H1 (cell line): ENCODE data around the gene ARMH1. TPM values are rescaled to one million over a fixed set of nuclear protein-coding genes. Genes with fewer than 3 reads are reported as not detected.

ENCODE experiments used
- CTCF ChIA-PET: fragments of 300-600 bp; sonication (Branson Sonifier 250); formaldehyde crosslinking; loops from one replicate; lab custom pipeline; 2021; ENCODE audit not compliant: partially characterized antibody; lab: Charles Lee
- POLR2A ChIA-PET: fragments of 300-600 bp; sonication (Branson Sonifier 250); formaldehyde crosslinking; loops from one replicate; lab custom pipeline; 2021; ENCODE audit warnings: inconsistent platforms; ENCODE audit not compliant: partially characterized antibody; lab: Charles Lee
- DNase-seq, 2 experiments: peaks; one replicate each; pipeline versions ENCODE4 v3.0.0 to v3.0.0-alpha.2; 2010 to 2022; ENCODE audit warnings: low spot score in 2 of 2, low read depth in 1 of 2, mixed read lengths in 1 of 2
- FAIRE-seq: peaks from 2 replicates; lab custom pipeline; 2011; peaks lifted over from hg19 to GRCh38; lab: Jason Lieb, UNC
- H2AFZ ChIP-seq: 2 replicates; pipeline ENCODE4 v1.8.1; 2012; ENCODE audit warnings: low read length, inconsistent platforms
- H2AK5ac ChIP-seq: 2 replicates; pipeline ENCODE4 v1.6.1; 2013; ENCODE audit warnings: low read depth, low read length
- H2BK120ac ChIP-seq: replicated peaks from 2 replicates; pipeline ENCODE3; 2013; ENCODE audit warnings: low read depth, low read length, inconsistent platforms
- H2BK12ac ChIP-seq: 2 replicates; pipeline ENCODE4 v1.6.1; 2013; ENCODE audit warnings: low read depth, low read length
- H2BK15ac ChIP-seq: 2 replicates; pipeline ENCODE4 v1.6.1; 2013; ENCODE audit warnings: low read length
- H2BK20ac ChIP-seq: 2 replicates; pipeline ENCODE4 v1.6.1; 2013; ENCODE audit warnings: low read length
- H2BK5ac ChIP-seq: 2 replicates; pipeline ENCODE4 v1.6.1; 2013; ENCODE audit warnings: low read depth, low read length
- H3K14ac ChIP-seq: 2 replicates; pipeline ENCODE4 v1.6.1; 2013; ENCODE audit warnings: inconsistent platforms; ENCODE audit not compliant: insufficient read length
- H3K18ac ChIP-seq: 2 replicates; pipeline ENCODE4 v1.6.1; 2013; ENCODE audit warnings: low read length; ENCODE audit errors: extremely low read depth
- H3K23ac ChIP-seq: 2 replicates; pipeline ENCODE4 v1.6.1; 2013; ENCODE audit warnings: inconsistent platforms; ENCODE audit not compliant: insufficient read length
- H3K23me2 ChIP-seq: 2 replicates; pipeline ENCODE4 v1.6.1; 2013; ENCODE audit warnings: low read depth, low read length
- H3K27ac ChIP-seq: 2 replicates; pipeline ENCODE4 v1.6.1; 2011; ENCODE audit warnings: low read depth, low read length, inconsistent platforms
- H3K27me3 ChIP-seq, 4 experiments: replicated peaks in 1 of 4; 1 replicate in 1 of 4; 2 replicates in 3 of 4; pipeline versions ENCODE4 v1.6.1 to v1.8.1; 2011 to 2013; ENCODE audit warnings: low read length in 3 of 4, mild to moderate bottlenecking in 3 of 4, inconsistent platforms in 2 of 4, mixed read lengths in 2 of 4, moderate library complexity in 1 of 4; ENCODE audit not compliant: control insufficient read depth in 3 of 4, insufficient read depth in 3 of 4; ENCODE audit errors: extremely low read depth in 1 of 4
- H3K36me3 ChIP-seq, 4 experiments: 2 replicates each; pipeline versions ENCODE4 v1.6.1 to v1.8.1; 2011 to 2013; ENCODE audit warnings: mild to moderate bottlenecking in 4 of 4, low read length in 3 of 4, moderate library complexity in 2 of 4, control low read depth in 1 of 4, inconsistent platforms in 1 of 4; ENCODE audit not compliant: insufficient read depth in 4 of 4, control insufficient read depth in 2 of 4
- H3K4ac ChIP-seq: replicated peaks from 2 replicates; pipeline ENCODE3; 2013; ENCODE audit warnings: low read length, low read depth, mixed read lengths, inconsistent platforms; ENCODE audit not compliant: insufficient read length
- H3K4me1 ChIP-seq, 4 experiments: replicated peaks in 1 of 4; 1 replicate in 1 of 4; 2 replicates in 3 of 4; pipeline versions ENCODE4 v1.6.1 to v1.8.1; 2011 to 2013; ENCODE audit warnings: low read length in 3 of 4, inconsistent platforms in 2 of 4, mixed read lengths in 1 of 4; ENCODE audit not compliant: insufficient read depth in 4 of 4, control insufficient read depth in 3 of 4
- H3K4me2 ChIP-seq, 2 experiments: 2 replicates each; pipeline versions ENCODE4 v1.6.1 to v1.8.1; 2011 to 2013; ENCODE audit warnings: low read depth in 2 of 2, low read length in 2 of 2, control low read depth in 1 of 2, inconsistent platforms in 1 of 2, mild to moderate bottlenecking in 1 of 2; ENCODE audit not compliant: insufficient read depth in 1 of 2
- H3K4me3 ChIP-seq, 4 experiments: fragments of 200-600, 300-600 bp in 1 of 4; sonication (generic), shearing (Covaris generic), sonication (Bioruptor Twin) in 1 of 4; 2 replicates each; pipeline versions ENCODE4 v1.5.1 to v1.8.1; 2011 to 2016; ENCODE audit warnings: low read length in 4 of 4, low read depth in 3 of 4, control low read depth in 2 of 4, inconsistent platforms in 2 of 4, mild to moderate bottlenecking in 2 of 4, mixed read lengths in 1 of 4, moderate library complexity in 1 of 4; ENCODE audit not compliant: insufficient read depth in 2 of 4; ENCODE audit errors: extremely low read depth in 1 of 4
- H3K56ac ChIP-seq: replicated peaks from 2 replicates; pipeline ENCODE3; 2013; ENCODE audit warnings: low read depth, mild to moderate bottlenecking, mixed read lengths, low read length, inconsistent platforms; ENCODE audit not compliant: insufficient read length
- H3K79me1 ChIP-seq: 2 replicates; pipeline ENCODE4 v1.6.1; 2013; ENCODE audit warnings: low read depth, low read length, control low read depth
- H3K79me2 ChIP-seq, 2 experiments: 2 replicates each; pipeline versions ENCODE4 v1.6.1 to v1.8.1; 2012 to 2013; ENCODE audit warnings: low read length in 2 of 2, mild to moderate bottlenecking in 2 of 2, inconsistent platforms in 1 of 2; ENCODE audit not compliant: insufficient read depth in 2 of 2, control insufficient read depth in 1 of 2
- H3K9ac ChIP-seq, 4 experiments: replicated peaks in 1 of 4; 1 replicate in 1 of 4; 2 replicates in 3 of 4; pipeline versions ENCODE4 v1.6.1 to v1.8.1; 2011 to 2013; ENCODE audit warnings: low read depth in 3 of 4, low read length in 3 of 4, control low read depth in 2 of 4, mild to moderate bottlenecking in 2 of 4, moderate library complexity in 2 of 4, inconsistent platforms in 1 of 4; ENCODE audit errors: extremely low read depth in 1 of 4
- H3K9me3 ChIP-seq, 2 experiments: 2 replicates each; pipeline versions ENCODE4 v1.6.1 to v1.8.1; 2012 to 2013; ENCODE audit warnings: mild to moderate bottlenecking in 2 of 2, moderate library complexity in 2 of 2, control low read depth in 1 of 2, inconsistent platforms in 1 of 2, low read depth in 1 of 2, low read length in 1 of 2, mixed read lengths in 1 of 2; ENCODE audit not compliant: insufficient read depth in 2 of 2
- H4K20me1 ChIP-seq, 2 experiments: replicated peaks in 1 of 2; 2 replicates each; pipeline versions ENCODE3 to v1.8.1; 2011 to 2013; ENCODE audit warnings: inconsistent platforms in 2 of 2, low read length in 2 of 2, mild to moderate bottlenecking in 1 of 2; ENCODE audit not compliant: insufficient read depth in 2 of 2, control insufficient read depth in 1 of 2
- H4K5ac ChIP-seq: 2 replicates; pipeline ENCODE4 v1.6.1; 2013; ENCODE audit warnings: low read length, low read depth, mixed read lengths, inconsistent platforms; ENCODE audit not compliant: insufficient read length
- H4K8ac ChIP-seq: 2 replicates; pipeline ENCODE4 v1.8.0; 2013; ENCODE audit warnings: mild to moderate bottlenecking, moderate library complexity, low read length, inconsistent platforms; ENCODE audit not compliant: insufficient read depth; ENCODE audit errors: extremely low read depth
- H4K91ac ChIP-seq: replicated peaks from 2 replicates; pipeline ENCODE3; 2013; ENCODE audit warnings: low read length, mixed read lengths, inconsistent platforms; ENCODE audit not compliant: insufficient read length
- CEBPB ChIP-seq: IDR thresholded peaks from 2 replicates; pipeline ENCODE4 v1.6.1; 2012; ENCODE audit warnings: low read depth, low read length
- CHD1 ChIP-seq: IDR thresholded peaks from 2 replicates; pipeline ENCODE4 v1.6.1; 2012; ENCODE audit warnings: low read depth, low read length, improper control_type of control experiment
- GTF2F1 ChIP-seq: IDR thresholded peaks from 2 replicates; pipeline ENCODE4 v1.6.1; 2012; ENCODE audit warnings: low read depth, low read length, improper control_type of control experiment, borderline replicate concordance
- RAD21 ChIP-seq, 2 experiments: IDR thresholded peaks in 1 of 2; conservative IDR thresholded peaks in 1 of 2; 2 replicates each; pipeline ENCODE4 v1.6.1; 2011; ENCODE audit warnings: low read depth in 2 of 2, low read length in 2 of 2, improper control_type of control experiment in 1 of 2, inconsistent platforms in 1 of 2, mild to moderate bottlenecking in 1 of 2, moderate library complexity in 1 of 2
- RXRA ChIP-seq: IDR thresholded peaks from 2 replicates; pipeline ENCODE4 v1.6.1; 2011; ENCODE audit warnings: low read depth, mild to moderate bottlenecking, low read length, moderate library complexity; ENCODE audit not compliant: insufficient read depth
- SP4 ChIP-seq: IDR thresholded peaks from 2 replicates; pipeline ENCODE4 v1.6.1; 2012; ENCODE audit warnings: low read length, inconsistent platforms
- WGBS, 2 experiments: shearing (Covaris generic) in 1 of 2; methylation state at CpG; one replicate each; pipeline versions ENCODE4 v1.1.6 to v1.1.7; 2013 to 2015; ENCODE audit warnings: low lambda C conversion rate in 2 of 2, mixed read lengths in 2 of 2, inconsistent platforms in 1 of 2, low coverage in 1 of 2, missing lambda C conversion rate in 1 of 2; ENCODE audit not compliant: insufficient replicate concordance in 2 of 2, insufficient coverage in 1 of 2, insufficient read length in 1 of 2; ENCODE audit errors: extremely low coverage in 1 of 2, missing lambda C conversion rate in 1 of 2; 5-methylcytosine and 5-hydroxymethylcytosine counted together
- polyA plus RNA-seq, 7 experiments: library from polyadenylated mRNA; depleted of rRNA in 3 of 7; stranded (reverse) in 5 of 7; unstranded in 2 of 7; fragments of >200 nt in 5 of 7; fragments of 200-250 nt in 2 of 7; gene quantifications; 1 replicate in 5 of 7; 2 replicates in 1 of 7; 4 replicates in 1 of 7; pipeline versions ENCODE4 v1.2.1 to v1.2.3, GENCODE V29; 2011 to 2013; ENCODE audit warnings: missing spikeins in 2 of 7, mixed read lengths in 2 of 7
- total RNA-seq: library from RNA; stranded (reverse); fragmentation: NEBNext Ultra II Directional; extraction: Animal tissue kit (Norgen Biotek cat#: 25700); gene quantifications from 2 replicates; pipeline ENCODE4 v1.2.1, GENCODE V29; 2021
- TF ChIP-seq, protein P1 (sequence below), 3 experiments: IDR thresholded peaks; 1 replicate in 2 of 3; 2 replicates in 1 of 3; pipeline versions ENCODE4 v1.5.1 to v1.6.1; 2011; ENCODE audit warnings: low read length in 3 of 3, mild to moderate bottlenecking in 3 of 3, inconsistent platforms in 2 of 3, low read depth in 1 of 3, moderate library complexity in 1 of 3; ENCODE audit not compliant: insufficient read depth in 1 of 3; ENCODE audit errors: control extremely low read depth in 1 of 3

The ARMH1 gene
- total and polyA plus RNA-seq, 2 of the 8 experiments (the other 6 are each of a cell fraction or from before 2014, with no cell fraction given) = 0.82 to 0.85 TPM

DNA sequence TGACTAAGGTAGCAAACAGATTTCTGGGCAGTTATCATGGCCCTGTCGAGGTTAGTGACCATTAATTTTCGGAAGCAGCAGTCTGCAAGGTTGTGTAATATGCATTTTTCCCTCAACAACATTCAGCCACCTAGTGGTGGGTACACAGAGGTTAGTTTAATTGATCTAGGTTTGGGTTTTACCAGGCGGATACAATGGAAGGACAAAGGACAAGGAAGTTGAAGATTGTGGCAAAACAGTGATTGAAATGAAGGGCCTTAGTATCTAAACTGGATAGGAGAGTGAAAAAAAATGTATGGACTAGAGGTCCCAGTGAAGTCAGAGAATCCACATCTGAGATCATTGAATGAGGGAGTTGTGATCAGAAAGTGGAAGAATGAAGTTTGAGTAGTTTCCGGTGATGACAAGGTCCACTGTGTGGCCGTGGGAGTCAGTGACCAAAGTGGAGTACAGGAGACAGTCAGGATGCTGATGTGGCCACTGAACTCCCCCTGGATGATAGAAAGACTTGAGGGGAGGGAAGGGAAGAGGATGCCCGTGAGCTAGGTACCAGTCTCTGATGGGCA lies 2.8 kb downstream of the ARMH1 start:
- no peak overlapping the region for H3K4ac ChIP-seq
- no peak overlapping the region for H3K9ac ChIP-seq
- no peak overlapping the region for H2BK5ac ChIP-seq
- H3K27ac ChIP-seq = no peak overlapping the region
- H3K18ac ChIP-seq = no peak overlapping the region
- DNase-seq (no peak), FAIRE-seq (peak; percentile 73)
- H3K4me1 ChIP-seq = peaks cover 5 to 20% (median 13%) of the 10 kb centered on the region in 4 experiments; a peak in 6 of 7 replicates
- no peak overlapping the region for H3K14ac ChIP-seq
- no peaks in the 10 kb centered on the region for H4K20me1 ChIP-seq
- H3K4me3 ChIP-seq = no peak overlapping the region
- no peaks in the 10 kb centered on the region; a peak in 1 of 7 replicates for H3K27me3 ChIP-seq
- H4K91ac ChIP-seq = peak overlapping the region; percentile 13
- CTCF ChIA-PET = interaction anchor here (1.2 to 3.5 kb wide), 5 partner anchors 8 to 25 kb away, joined by 5 to 20 read pairs (median 6); no protein-coding TSS in a partner anchor
- H3K79me2 ChIP-seq = no peaks in the 10 kb centered on the region
- no peak for TF ChIP-seq CHD1
- peak; percentile 89 for TF ChIP-seq CEBPB
- TF ChIP-seq RXRA = no peak
- no peak for TF ChIP-seq GTF2F1
- TF ChIP-seq SP4 = 0 out of 2 replicates have a peak, but pooled peaks have one; percentile 33
- TF ChIP-seq, protein P1, sequence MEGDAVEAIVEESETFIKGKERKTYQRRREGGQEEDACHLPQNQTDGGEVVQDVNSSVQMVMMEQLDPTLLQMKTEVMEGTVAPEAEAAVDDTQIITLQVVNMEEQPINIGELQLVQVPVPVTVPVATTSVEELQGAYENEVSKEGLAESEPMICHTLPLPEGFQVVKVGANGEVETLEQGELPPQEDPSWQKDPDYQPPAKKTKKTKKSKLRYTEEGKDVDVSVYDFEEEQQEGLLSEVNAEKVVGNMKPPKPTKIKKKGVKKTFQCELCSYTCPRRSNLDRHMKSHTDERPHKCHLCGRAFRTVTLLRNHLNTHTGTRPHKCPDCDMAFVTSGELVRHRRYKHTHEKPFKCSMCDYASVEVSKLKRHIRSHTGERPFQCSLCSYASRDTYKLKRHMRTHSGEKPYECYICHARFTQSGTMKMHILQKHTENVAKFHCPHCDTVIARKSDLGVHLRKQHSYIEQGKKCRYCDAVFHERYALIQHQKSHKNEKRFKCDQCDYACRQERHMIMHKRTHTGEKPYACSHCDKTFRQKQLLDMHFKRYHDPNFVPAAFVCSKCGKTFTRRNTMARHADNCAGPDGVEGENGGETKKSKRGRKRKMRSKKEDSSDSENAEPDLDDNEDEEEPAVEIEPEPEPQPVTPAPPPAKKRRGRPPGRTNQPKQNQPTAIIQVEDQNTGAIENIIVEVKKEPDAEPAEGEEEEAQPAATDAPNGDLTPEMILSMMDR (IDR thresholded peaks at IDR 0.05; ENCODE audit: control extremely low read depth in 1 of 3, insufficient read depth in 1 of 3, low read depth in 1 of 3, low read length in 3 of 3) = peak in 2 of 3 experiments; percentile 54 to 68; a peak in 3 of 4 replicates
- TF ChIP-seq RAD21 (IDR thresholded peaks at IDR 0.05 in 1 of 2, conservative IDR thresholded peaks at IDR 0.05 in 1 of 2; ENCODE audit: low read depth in 2 of 2, low read length in 2 of 2) = peak; percentile 18 to 37; a peak in 3 of 4 replicates
- H2BK120ac ChIP-seq = no peak overlapping the region
- H2AFZ ChIP-seq = no peak overlapping the region
- no peak overlapping the region for H4K5ac ChIP-seq
- 78% methylated on average over 6 of the region's 6 CpGs; no CpG with 5 or more reads in 1 of the 2 experiments for WGBS, 2 experiments
- no peak overlapping the region for H2BK20ac ChIP-seq
- no peaks in the 10 kb centered on the region; a peak in 2 of 8 replicates for H3K36me3 ChIP-seq
- H3K56ac ChIP-seq = no peak overlapping the region
- H3K9me3 ChIP-seq = no peaks in the 10 kb centered on the region
- 0 out of 2 replicates have a peak overlapping the region, but pooled peaks have one; percentile 82 for H2AK5ac ChIP-seq
- H3K79me1 ChIP-seq = no peaks in the 10 kb centered on the region
- H2BK12ac ChIP-seq = peak overlapping the region; percentile 76; the same call in 1 of the 2 replicates
- no peak overlapping the region for H3K23ac ChIP-seq
- H3K23me2 ChIP-seq = peaks cover 11% of the 10 kb centered on the region
- no peak overlapping the region for H4K8ac ChIP-seq
- H3K4me2 ChIP-seq = no peak overlapping the region
- H2BK15ac ChIP-seq = no peak overlapping the region
- POLR2A ChIA-PET = interaction anchor here (2.0 kb wide), 1 partner anchor 44 kb away, joined by 10 read pairs; no protein-coding TSS in a partner anchor
